WTC11 (cell line): Measurements from ENCODE around the gene STK33. TPM values are rescaled to one million over a fixed set of nuclear protein-coding genes. Genes with fewer than 3 reads are reported as not detected.

Experiments used
- ATAC-seq: fragments of 200-7000 bp; cut with Tn5 transposase; 2 replicates; pipeline ENCODE4 v1.10.0; 2021; ENCODE audit warnings: mild to moderate bottlenecking, moderate library complexity
- CTCF ChIA-PET: fragments of 300-600 bp; sonication (Branson Sonifier 250); formaldehyde crosslinking; loops from one replicate; lab custom pipeline; 2021; ENCODE audit warnings: antibody characterized with exemption; lab: Charles Lee
- POLR2A ChIA-PET: fragments of 350-600 bp; sonication (Branson Sonifier 250); formaldehyde crosslinking; loops from one replicate; lab custom pipeline; 2021; ENCODE audit warnings: antibody characterized with exemption; lab: Charles Lee
- DNase-seq: peaks from one replicate; pipeline ENCODE4 v3.0.0; 2021; ENCODE audit warnings: low spot score
- H3K27ac Mint-ChIP-seq: 2 replicates; pipeline ENCODE4 v1.8.0; 2021; ENCODE audit warnings: mixed read lengths
- H3K27me3 Mint-ChIP-seq: 2 replicates; pipeline ENCODE4 v1.8.0; 2021; ENCODE audit warnings: low read depth, mild to moderate bottlenecking, moderate library complexity, mixed read lengths
- H3K36me3 Mint-ChIP-seq: 2 replicates; pipeline ENCODE4 v1.8.0; 2021; ENCODE audit warnings: mixed read lengths
- H3K4me1 Mint-ChIP-seq: 2 replicates; pipeline ENCODE4 v1.8.0; 2022; ENCODE audit warnings: mixed read lengths
- H3K4me3 Mint-ChIP-seq: 2 replicates; pipeline ENCODE4 v1.8.0; 2021; ENCODE audit warnings: mild to moderate bottlenecking, moderate library complexity, mixed read lengths
- H3K9me3 Mint-ChIP-seq: 2 replicates; pipeline ENCODE4 v1.8.0; 2021; ENCODE audit warnings: mixed read lengths
- FOXP1 ChIP-seq: sonication (generic); formaldehyde crosslinking; IDR thresholded peaks from 2 replicates; pipeline ENCODE4 v1.8.0; 2022; ENCODE audit warnings: missing genetic modification reagents, mild to moderate bottlenecking, moderate library complexity, borderline replicate concordance
- IRF2 ChIP-seq: sonication (generic); formaldehyde crosslinking; IDR thresholded peaks from 2 replicates; pipeline ENCODE4 v1.8.0; 2022; ENCODE audit warnings: low read depth, missing genetic modification reagents, borderline replicate concordance
- MAX ChIP-seq: sonication (generic); formaldehyde crosslinking; IDR thresholded peaks from 2 replicates; pipeline ENCODE4 v1.8.0; 2022; ENCODE audit warnings: mild to moderate bottlenecking, missing genetic modification reagents
- MYBL2 ChIP-seq: sonication (generic); formaldehyde crosslinking; IDR thresholded peaks from 2 replicates; pipeline ENCODE4 v1.8.1; 2023; ENCODE audit warnings: mild to moderate bottlenecking, moderate library complexity, missing genetic modification reagents
- NFATC4 ChIP-seq: fragments of 250-450 bp; sonication (Bioruptor Pico); IDR thresholded peaks from 2 replicates; pipeline ENCODE4 v1.9.0; 2021; ENCODE audit warnings: mild to moderate bottlenecking
- NFE2L1 ChIP-seq: sonication (generic); formaldehyde crosslinking; IDR thresholded peaks from 2 replicates; pipeline ENCODE4 v1.8.1; 2023; ENCODE audit warnings: missing genetic modification reagents
- NR1H2 ChIP-seq: sonication (generic); formaldehyde crosslinking; IDR thresholded peaks from 2 replicates; pipeline ENCODE4 v1.9.0; 2021; ENCODE audit warnings: mild to moderate bottlenecking, moderate library complexity, missing genetic modification reagents
- NR2C2 ChIP-seq: sonication (generic); formaldehyde crosslinking; IDR thresholded peaks from 2 replicates; pipeline ENCODE4 v1.8.0; 2022; ENCODE audit warnings: mild to moderate bottlenecking, missing genetic modification reagents
- PRRX2 ChIP-seq: fragments of 250-450 bp; sonication (Bioruptor Pico); IDR thresholded peaks from 2 replicates; pipeline ENCODE4 v1.8.0; 2021; ENCODE audit warnings: mild to moderate bottlenecking
- RORB ChIP-seq: fragments of 250-450 bp; sonication (Bioruptor Pico); IDR thresholded peaks from 2 replicates; pipeline ENCODE4 v1.9.0; 2021; ENCODE audit warnings: mild to moderate bottlenecking
- ZNF138 ChIP-seq: sonication (generic); formaldehyde crosslinking; conservative IDR thresholded peaks from 2 replicates; pipeline ENCODE4 v1.8.1; 2022; ENCODE audit warnings: mild to moderate bottlenecking, moderate library complexity, missing genetic modification reagents
- ZNF219 ChIP-seq: sonication (generic); formaldehyde crosslinking; IDR thresholded peaks from 2 replicates; pipeline ENCODE4 v1.8.0; 2023; ENCODE audit warnings: missing genetic modification reagents, mild to moderate bottlenecking, borderline replicate concordance
- ZNF281 ChIP-seq: sonication (generic); formaldehyde crosslinking; IDR thresholded peaks from 2 replicates; pipeline ENCODE4 v1.8.0; 2023; ENCODE audit warnings: mild to moderate bottlenecking, missing genetic modification reagents
- total RNA-seq: library from RNA; stranded (reverse); gene quantifications from 3 replicates; pipeline ENCODE4 v1.2.3, GENCODE V29; 2021
- TF ChIP-seq, protein P1 (sequence below): sonication (generic); formaldehyde crosslinking; IDR thresholded peaks from 2 replicates; pipeline ENCODE4 v1.8.1; 2023; ENCODE audit warnings: mild to moderate bottlenecking, missing genetic modification reagents, borderline replicate concordance
- TF ChIP-seq, protein P2 (sequence below): fragments of 250-450 bp; sonication (Bioruptor Pico); conservative IDR thresholded peaks from 2 replicates; pipeline ENCODE4 v1.9.0; 2021; ENCODE audit warnings: mild to moderate bottlenecking
- TF ChIP-seq, protein P3 (sequence below): fragments of 250-450 bp; sonication (Bioruptor Pico); IDR thresholded peaks from 2 replicates; pipeline ENCODE4 v1.9.0; 2021; ENCODE audit warnings: moderate library complexity, mild to moderate bottlenecking, inconsistent platforms, borderline replicate concordance
- TF ChIP-seq, protein P4 (sequence below): sonication (generic); formaldehyde crosslinking; IDR thresholded peaks from 2 replicates; pipeline ENCODE4 v1.8.1; 2022; ENCODE audit warnings: missing genetic modification reagents, borderline replicate concordance
- TF ChIP-seq, protein P5 (sequence below): sonication (generic); formaldehyde crosslinking; conservative IDR thresholded peaks from 2 replicates; pipeline ENCODE4 v1.8.1; 2023; ENCODE audit warnings: mild to moderate bottlenecking, low read depth, missing genetic modification reagents, moderate library complexity

STK33 gene
- total RNA-seq, 1 experiment from 2014 or later: 13.3 TPM

- H3K27me3 Mint-ChIP-seq: no peaks in the 10 kb centered on the region
- ATAC-seq (no peak), DNase-seq (no peak)
- H3K4me1 Mint-ChIP-seq: no peaks in the 10 kb centered on the region
- no peaks in the 10 kb centered on the region; the same call in 1 of the 2 replicates for H3K36me3 Mint-ChIP-seq
- ChIA-PET POLR2A (interaction anchor here (0.6 kb wide), 1 partner anchor 128 kb away, joined by 3 read pairs; no protein-coding TSS in a partner anchor), CTCF (no interaction called here)
- no peak overlapping the region for H3K4me3 Mint-ChIP-seq
- TF ChIP-seq FOXP1 (CRISPR knock-in tag) (no peak), MYBL2 (no peak), NFATC4 (CRISPR knock-in tag) (no peak)
- TF ChIP-seq, protein P1, sequence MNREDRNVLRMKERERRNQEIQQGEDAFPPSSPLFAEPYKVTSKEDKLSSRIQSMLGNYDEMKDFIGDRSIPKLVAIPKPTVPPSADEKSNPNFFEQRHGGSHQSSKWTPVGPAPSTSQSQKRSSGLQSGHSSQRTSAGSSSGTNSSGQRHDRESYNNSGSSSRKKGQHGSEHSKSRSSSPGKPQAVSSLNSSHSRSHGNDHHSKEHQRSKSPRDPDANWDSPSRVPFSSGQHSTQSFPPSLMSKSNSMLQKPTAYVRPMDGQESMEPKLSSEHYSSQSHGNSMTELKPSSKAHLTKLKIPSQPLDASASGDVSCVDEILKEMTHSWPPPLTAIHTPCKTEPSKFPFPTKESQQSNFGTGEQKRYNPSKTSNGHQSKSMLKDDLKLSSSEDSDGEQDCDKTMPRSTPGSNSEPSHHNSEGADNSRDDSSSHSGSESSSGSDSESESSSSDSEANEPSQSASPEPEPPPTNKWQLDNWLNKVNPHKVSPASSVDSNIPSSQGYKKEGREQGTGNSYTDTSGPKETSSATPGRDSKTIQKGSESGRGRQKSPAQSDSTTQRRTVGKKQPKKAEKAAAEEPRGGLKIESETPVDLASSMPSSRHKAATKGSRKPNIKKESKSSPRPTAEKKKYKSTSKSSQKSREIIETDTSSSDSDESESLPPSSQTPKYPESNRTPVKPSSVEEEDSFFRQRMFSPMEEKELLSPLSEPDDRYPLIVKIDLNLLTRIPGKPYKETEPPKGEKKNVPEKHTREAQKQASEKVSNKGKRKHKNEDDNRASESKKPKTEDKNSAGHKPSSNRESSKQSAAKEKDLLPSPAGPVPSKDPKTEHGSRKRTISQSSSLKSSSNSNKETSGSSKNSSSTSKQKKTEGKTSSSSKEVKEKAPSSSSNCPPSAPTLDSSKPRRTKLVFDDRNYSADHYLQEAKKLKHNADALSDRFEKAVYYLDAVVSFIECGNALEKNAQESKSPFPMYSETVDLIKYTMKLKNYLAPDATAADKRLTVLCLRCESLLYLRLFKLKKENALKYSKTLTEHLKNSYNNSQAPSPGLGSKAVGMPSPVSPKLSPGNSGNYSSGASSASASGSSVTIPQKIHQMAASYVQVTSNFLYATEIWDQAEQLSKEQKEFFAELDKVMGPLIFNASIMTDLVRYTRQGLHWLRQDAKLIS: no peak
- TF ChIP-seq, protein P2, sequence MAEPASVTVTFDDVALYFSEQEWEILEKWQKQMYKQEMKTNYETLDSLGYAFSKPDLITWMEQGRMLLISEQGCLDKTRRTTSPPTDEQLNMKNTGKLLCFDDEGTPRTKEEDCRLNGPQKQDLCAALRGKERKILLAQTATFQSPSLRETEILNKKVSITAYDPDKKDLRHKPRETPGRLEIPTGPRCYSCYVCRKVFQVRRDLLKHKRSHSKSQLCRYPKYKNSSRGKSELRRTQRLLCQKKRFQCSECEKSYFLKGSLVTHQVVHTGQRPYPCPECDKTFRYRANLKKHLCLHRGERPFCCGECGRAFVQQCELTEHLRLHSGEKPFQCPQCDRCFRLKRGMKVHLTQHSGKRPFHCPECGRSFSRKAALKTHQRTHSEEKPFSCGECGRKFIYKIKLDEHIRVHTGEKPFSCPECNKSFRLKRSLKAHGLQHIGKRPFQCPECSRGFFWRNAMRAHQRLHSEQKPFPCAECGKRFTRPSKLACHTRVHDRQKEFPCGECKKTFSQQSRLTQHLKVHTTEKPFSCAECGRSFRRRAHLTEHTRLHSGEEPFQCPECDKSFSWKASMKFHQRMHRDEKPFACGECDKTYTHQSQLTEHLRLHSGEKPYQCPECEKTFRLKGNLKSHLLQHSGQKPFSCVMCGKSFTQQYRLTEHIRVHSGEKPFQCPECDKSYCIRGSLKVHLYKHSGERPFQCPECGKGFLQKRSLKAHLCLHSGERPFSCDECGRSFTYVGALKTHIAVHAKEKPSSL (CRISPR knock-in tag): no peak
- peaks cover 10% of the 10 kb centered on the region for H3K9me3 Mint-ChIP-seq
- no peak overlapping the region for H3K27ac Mint-ChIP-seq
Measured at GRCh38 chr11:8545698-8546366, 48.2 kb downstream of the STK33 start.

- ATAC-seq (no peak), DNase-seq (no peak)
- ChIA-PET POLR2A (no interaction called here), CTCF (no interaction called here)
- Mint-ChIP-seq H3K27me3 (no peaks in the 10 kb centered on the region), H3K9me3 (peaks cover 10% of the 10 kb centered on the region), H3K36me3 (no peaks in the 10 kb centered on the region; the same call in 1 of the 2 replicates), H3K4me3 (no peak overlapping the region), H3K4me1 (no peaks in the 10 kb centered on the region), H3K27ac (no peak overlapping the region)
- TF ChIP-seq PRRX2 (CRISPR knock-in tag): no peak
- TF ChIP-seq MAX (CRISPR knock-in tag): no peak
- no peak for TF ChIP-seq NFATC4 (CRISPR knock-in tag)
- TF ChIP-seq, protein P3, sequence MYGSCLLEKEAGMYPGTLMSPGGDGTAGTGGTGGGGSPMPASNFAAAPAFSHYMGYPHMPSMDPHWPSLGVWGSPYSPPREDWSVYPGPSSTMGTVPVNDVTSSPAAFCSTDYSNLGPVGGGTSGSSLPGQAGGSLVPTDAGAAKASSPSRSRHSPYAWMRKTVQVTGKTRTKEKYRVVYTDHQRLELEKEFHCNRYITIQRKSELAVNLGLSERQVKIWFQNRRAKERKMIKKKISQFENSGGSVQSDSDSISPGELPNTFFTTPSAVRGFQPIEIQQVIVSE (CRISPR knock-in tag): no peak
- no peak for TF ChIP-seq ZNF281 (CRISPR knock-in tag)
- TF ChIP-seq IRF2 (CRISPR knock-in tag): no peak
- TF ChIP-seq RORB (CRISPR knock-in tag): no peak
- TF ChIP-seq, protein P4, sequence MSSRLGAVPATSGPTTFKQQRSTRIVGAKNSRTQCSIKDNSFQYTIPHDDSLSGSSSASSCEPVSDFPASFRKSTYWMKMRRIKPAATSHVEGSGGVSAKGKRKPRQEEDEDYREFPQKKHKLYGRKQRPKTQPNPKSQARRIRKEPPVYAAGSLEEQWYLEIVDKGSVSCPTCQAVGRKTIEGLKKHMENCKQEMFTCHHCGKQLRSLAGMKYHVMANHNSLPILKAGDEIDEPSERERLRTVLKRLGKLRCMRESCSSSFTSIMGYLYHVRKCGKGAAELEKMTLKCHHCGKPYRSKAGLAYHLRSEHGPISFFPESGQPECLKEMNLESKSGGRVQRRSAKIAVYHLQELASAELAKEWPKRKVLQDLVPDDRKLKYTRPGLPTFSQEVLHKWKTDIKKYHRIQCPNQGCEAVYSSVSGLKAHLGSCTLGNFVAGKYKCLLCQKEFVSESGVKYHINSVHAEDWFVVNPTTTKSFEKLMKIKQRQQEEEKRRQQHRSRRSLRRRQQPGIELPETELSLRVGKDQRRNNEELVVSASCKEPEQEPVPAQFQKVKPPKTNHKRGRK (CRISPR knock-in tag): no peak
- TF ChIP-seq, protein P5, sequence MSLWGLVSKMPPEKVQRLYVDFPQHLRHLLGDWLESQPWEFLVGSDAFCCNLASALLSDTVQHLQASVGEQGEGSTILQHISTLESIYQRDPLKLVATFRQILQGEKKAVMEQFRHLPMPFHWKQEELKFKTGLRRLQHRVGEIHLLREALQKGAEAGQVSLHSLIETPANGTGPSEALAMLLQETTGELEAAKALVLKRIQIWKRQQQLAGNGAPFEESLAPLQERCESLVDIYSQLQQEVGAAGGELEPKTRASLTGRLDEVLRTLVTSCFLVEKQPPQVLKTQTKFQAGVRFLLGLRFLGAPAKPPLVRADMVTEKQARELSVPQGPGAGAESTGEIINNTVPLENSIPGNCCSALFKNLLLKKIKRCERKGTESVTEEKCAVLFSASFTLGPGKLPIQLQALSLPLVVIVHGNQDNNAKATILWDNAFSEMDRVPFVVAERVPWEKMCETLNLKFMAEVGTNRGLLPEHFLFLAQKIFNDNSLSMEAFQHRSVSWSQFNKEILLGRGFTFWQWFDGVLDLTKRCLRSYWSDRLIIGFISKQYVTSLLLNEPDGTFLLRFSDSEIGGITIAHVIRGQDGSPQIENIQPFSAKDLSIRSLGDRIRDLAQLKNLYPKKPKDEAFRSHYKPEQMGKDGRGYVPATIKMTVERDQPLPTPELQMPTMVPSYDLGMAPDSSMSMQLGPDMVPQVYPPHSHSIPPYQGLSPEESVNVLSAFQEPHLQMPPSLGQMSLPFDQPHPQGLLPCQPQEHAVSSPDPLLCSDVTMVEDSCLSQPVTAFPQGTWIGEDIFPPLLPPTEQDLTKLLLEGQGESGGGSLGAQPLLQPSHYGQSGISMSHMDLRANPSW: no peak
- TF ChIP-seq ZNF219: no peak
- TF ChIP-seq ZNF138 (CRISPR knock-in tag): no peak
- no peak for TF ChIP-seq NFE2L1 (CRISPR knock-in tag)
- TF ChIP-seq NR2C2 (CRISPR knock-in tag): no peak
- no peak for TF ChIP-seq NR1H2
Measured at GRCh38 chr11:8544807-8545206, 49.2 kb downstream of the STK33 start.
